ENCODE results near the gene CSF1. TPM values are rescaled to one million over a fixed set of nuclear protein-coding genes. Genes with fewer than 3 reads are reported as not detected.

Gene CSF1
- polyA plus RNA-seq, 3 donors, result 0.11 to 0.69 (median 0.38) TPM

DNA sequence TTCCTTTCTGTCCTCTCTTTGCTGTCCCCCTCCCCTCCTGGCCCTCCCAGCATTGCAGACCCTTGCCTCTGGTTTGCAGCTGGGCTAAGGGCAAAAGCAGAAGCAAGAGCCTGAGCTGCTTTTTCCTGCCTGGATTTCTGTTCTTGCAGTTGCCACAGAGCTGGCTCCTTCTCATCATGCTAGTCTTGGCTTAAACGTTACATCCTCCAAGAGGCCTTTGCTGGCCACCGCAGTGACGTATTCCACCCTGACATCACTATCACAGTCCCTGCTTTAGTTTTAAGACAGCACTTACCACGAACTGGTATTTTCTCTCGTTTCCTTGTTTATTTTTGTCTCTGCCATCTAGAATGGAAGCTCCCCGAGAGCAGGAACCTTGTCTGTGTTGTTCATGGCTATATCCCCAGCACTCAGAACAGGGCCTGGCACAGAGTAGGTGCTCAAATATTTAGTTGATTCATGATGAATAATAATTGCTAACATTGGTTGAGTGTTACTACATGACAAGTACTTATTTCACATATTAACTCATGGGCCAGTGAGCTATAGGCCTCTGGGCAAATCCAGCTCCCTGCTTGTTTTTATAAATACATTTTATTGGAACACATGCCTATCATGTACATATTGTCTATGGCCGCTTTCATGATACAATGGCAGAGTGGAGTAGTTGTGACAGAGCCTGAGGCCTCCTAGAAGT lies 13.2 kb upstream of the CSF1 start:
- no peaks in the 10 kb centered on the region for H3K9me3 ChIP-seq (replicated peaks in 1 of 2; ENCODE audit: control insufficient read depth in 1 of 2, insufficient read depth in 1 of 2, low read length in 2 of 2)
- no peaks in the 10 kb centered on the region for H3K79me2 ChIP-seq (ENCODE audit: insufficient read depth, low read length)
- no peaks in the 10 kb centered on the region for H3K36me3 ChIP-seq (replicated peaks in 1 of 2; ENCODE audit: control insufficient read depth in 1 of 2, insufficient read depth in 2 of 2, low read length in 2 of 2)
- peaks cover 64 to 82% of the 10 kb centered on the region in 2 donors for H3K4me1 ChIP-seq (ENCODE audit: control insufficient read depth in 1 of 2, insufficient read depth in 2 of 2, low read length in 2 of 2)
- peak; percentile 54 to 67 (median 61) for DNase-seq
- 16% methylated on average over 6 of the region's 7 CpGs for WGBS (ENCODE audit: insufficient coverage)
- intact Hi-C loops (cut with micrococcal nuclease), result loop anchor here in 1 of 2 donors (2.0 kb wide), 2 partner anchors 13 to 77 kb away; partner anchors contain the start of gene CSF1
- H3K27ac ChIP-seq (ENCODE audit: low read depth in 1 of 2, low read length in 2 of 2), result peak overlapping the region; percentile 3 to 79
- peaks cover 0 to 6% (median 1%) of the 10 kb centered on the region in 7 donors for H3K9me3 Mint-ChIP-seq
- peak overlapping the region in 3 of 7 donors; percentile 24 to 88 (median 81) for H3K27ac Mint-ChIP-seq
- H3K27me3 ChIP-seq (ENCODE audit: control insufficient read depth in 2 of 2, insufficient read depth in 2 of 2, low read length in 2 of 2), result no peaks in the 10 kb centered on the region
- TF ChIP-seq, protein P1, sequence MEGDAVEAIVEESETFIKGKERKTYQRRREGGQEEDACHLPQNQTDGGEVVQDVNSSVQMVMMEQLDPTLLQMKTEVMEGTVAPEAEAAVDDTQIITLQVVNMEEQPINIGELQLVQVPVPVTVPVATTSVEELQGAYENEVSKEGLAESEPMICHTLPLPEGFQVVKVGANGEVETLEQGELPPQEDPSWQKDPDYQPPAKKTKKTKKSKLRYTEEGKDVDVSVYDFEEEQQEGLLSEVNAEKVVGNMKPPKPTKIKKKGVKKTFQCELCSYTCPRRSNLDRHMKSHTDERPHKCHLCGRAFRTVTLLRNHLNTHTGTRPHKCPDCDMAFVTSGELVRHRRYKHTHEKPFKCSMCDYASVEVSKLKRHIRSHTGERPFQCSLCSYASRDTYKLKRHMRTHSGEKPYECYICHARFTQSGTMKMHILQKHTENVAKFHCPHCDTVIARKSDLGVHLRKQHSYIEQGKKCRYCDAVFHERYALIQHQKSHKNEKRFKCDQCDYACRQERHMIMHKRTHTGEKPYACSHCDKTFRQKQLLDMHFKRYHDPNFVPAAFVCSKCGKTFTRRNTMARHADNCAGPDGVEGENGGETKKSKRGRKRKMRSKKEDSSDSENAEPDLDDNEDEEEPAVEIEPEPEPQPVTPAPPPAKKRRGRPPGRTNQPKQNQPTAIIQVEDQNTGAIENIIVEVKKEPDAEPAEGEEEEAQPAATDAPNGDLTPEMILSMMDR (IDR thresholded peaks at IDR 0.05), result no peak
- H2AFZ ChIP-seq (ENCODE audit: insufficient read depth, low read depth, low read length, poor library complexity, severe bottlenecking), result no peak overlapping the region
- H3K4me1 Mint-ChIP-seq, result peaks cover 30% of the 10 kb centered on the region
- H3K4me2 ChIP-seq (replicated peaks; ENCODE audit: extremely low read depth, low read length, poor library complexity, severe bottlenecking), result no peak overlapping the region
- no peak overlapping the region for H3K4me3 ChIP-seq (replicated peaks in 1 of 3; ENCODE audit: low read depth in 2 of 3, low read length in 3 of 3)
- H3K27me3 Mint-ChIP-seq (ENCODE audit: low read depth in 3 of 3), result peaks cover 8 to 17% (median 12%) of the 10 kb centered on the region in 3 donors
- peaks cover 7 to 25% of the 10 kb centered on the region in 2 donors for H3K36me3 Mint-ChIP-seq
- H3K4me3 Mint-ChIP-seq, result no peak overlapping the region
- H3K9ac ChIP-seq (ENCODE audit: insufficient read depth, low read length, poor library complexity, severe bottlenecking), result no peak overlapping the region
- no peaks in the 10 kb centered on the region for H4K20me1 ChIP-seq (ENCODE audit: insufficient read depth, low read length)

DNA sequence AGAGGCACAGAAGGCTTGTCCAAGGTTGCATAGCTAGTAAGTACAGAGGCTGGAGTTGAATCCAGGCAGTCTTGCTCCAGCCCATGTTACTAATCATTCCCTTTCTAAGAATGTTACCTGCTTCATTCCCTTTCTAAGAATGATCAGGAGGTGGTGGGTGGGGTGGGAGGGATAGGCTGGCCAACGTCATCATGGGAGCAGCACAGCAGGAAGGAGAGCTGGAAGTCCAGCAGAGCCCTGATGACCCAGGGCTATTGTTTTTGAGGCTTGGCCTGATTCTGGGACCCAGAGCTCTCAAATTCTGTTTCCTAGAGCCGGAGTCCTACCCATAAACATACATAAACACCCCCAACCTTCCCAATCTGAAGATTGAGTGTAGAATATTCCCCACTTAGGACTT lies 11.8 kb upstream of the CSF1 start:
- Histone ChIP-seq H3K27me3 (ENCODE audit: control insufficient read depth in 2 of 2, insufficient read depth in 2 of 2, low read length in 2 of 2) (no peaks in the 10 kb centered on the region), H3K36me3 (replicated peaks in 1 of 2; ENCODE audit: control insufficient read depth in 1 of 2, insufficient read depth in 2 of 2, low read length in 2 of 2) (no peaks in the 10 kb centered on the region), H3K9me3 (replicated peaks in 1 of 2; ENCODE audit: control insufficient read depth in 1 of 2, insufficient read depth in 1 of 2, low read length in 2 of 2) (no peaks in the 10 kb centered on the region), H3K4me2 (replicated peaks; ENCODE audit: extremely low read depth, low read length, poor library complexity, severe bottlenecking) (no peak overlapping the region), H3K27ac (ENCODE audit: low read depth in 1 of 2, low read length in 2 of 2) (no peak overlapping the region), H3K79me2 (ENCODE audit: insufficient read depth, low read length) (no peaks in the 10 kb centered on the region), H4K20me1 (ENCODE audit: insufficient read depth, low read length) (no peaks in the 10 kb centered on the region), H3K9ac (ENCODE audit: insufficient read depth, low read length, poor library complexity, severe bottlenecking) (no peak overlapping the region), H3K4me1 (ENCODE audit: control insufficient read depth in 1 of 2, insufficient read depth in 2 of 2, low read length in 2 of 2) (peaks cover 55 to 71% of the 10 kb centered on the region in 2 donors), H2AFZ (ENCODE audit: insufficient read depth, low read depth, low read length, poor library complexity, severe bottlenecking) (no peak overlapping the region), H3K4me3 (replicated peaks in 1 of 3; ENCODE audit: low read depth in 2 of 3, low read length in 3 of 3) (no peak overlapping the region)
- Mint-ChIP-seq H3K4me3 (no peak overlapping the region), H3K27ac (peak overlapping the region in 3 of 7 donors; percentile 18 to 75 (median 27)), H3K27me3 (ENCODE audit: low read depth in 3 of 3) (peaks cover 11 to 20% (median 14%) of the 10 kb centered on the region in 3 donors), H3K9me3 (peaks cover 0 to 6% (median 1%) of the 10 kb centered on the region in 7 donors), H3K4me1 (peaks cover 35% of the 10 kb centered on the region), H3K36me3 (peaks cover 7 to 25% of the 10 kb centered on the region in 2 donors)
- WGBS (ENCODE audit: insufficient coverage), result no CpG with 5 or more reads among the region's 2 CpGs
- intact Hi-C loops (cut with micrococcal nuclease), result no loop called here
- TF ChIP-seq, protein P1 (IDR thresholded peaks at IDR 0.05), result no peak
- DNase-seq, result no peak

Data from CD14-positive monocyte (primary cell).